Activated CD8-positive, alpha-beta memory T cell treated with anti-CD3 and anti-CD28 coated beads for 48 hours (primary cell): ENCODE data around the gene GRIN2D.

Source experiments
- DNase-seq, 3 experiments: peaks; one replicate each; pipeline ENCODE4 v3.0.0-alpha.2; 2020; ENCODE audit warnings: low read depth in 2 of 3, low spot score in 2 of 3

Gene GRIN2D

GRCh38 chr19:48393559-48394330 lies at the start of gene GRIN2D:
GRIN2D (plus strand) TSS chr19:48393668; CDS start chr19:48398393, 4,725 bp downstream.
- DNase-seq = no peak

GRCh38 chr19:48344892-48345291 lies 48.6 kb upstream of the GRIN2D start:
- no peak for DNase-seq

- no peak for DNase-seq
These were observed 47.3 kb upstream of the GRIN2D start for GRCh38 chr19:48346191-48346590.

- no peak for DNase-seq
These were observed 45.4 kb upstream of the GRIN2D start for GRCh38 chr19:48348045-48348444.

- no peak for DNase-seq
These were observed 44.7 kb upstream of the GRIN2D start for GRCh38 chr19:48348737-48349136.

GRCh38 chr19:48350856-48351255 lies 42.6 kb upstream of the GRIN2D start:
- no peak for DNase-seq

GRCh38 chr19:48351341-48351752 lies 42.1 kb upstream of the GRIN2D start:
- DNase-seq = peak; percentile 54 to 87 (median 84)

- no peak for DNase-seq
These were observed 39.8 kb upstream of the GRIN2D start for GRCh38 chr19:48353677-48354076.

GRCh38 chr19:48354332-48354992 lies 39.0 kb upstream of the GRIN2D start:
- DNase-seq = no peak

GRCh38 chr19:48355365-48355954 lies 38.0 kb upstream of the GRIN2D start:
- no peak for DNase-seq

- no peak for DNase-seq
These were observed 34.3 kb upstream of the GRIN2D start for GRCh38 chr19:48359123-48359522.

GRCh38 chr19:48361912-48362311 lies 31.6 kb upstream of the GRIN2D start:
- no peak for DNase-seq

- DNase-seq = peak; percentile 67 to 75 (median 71)
These were observed 30.6 kb upstream of the GRIN2D start for GRCh38 chr19:48362716-48363499.

GRCh38 chr19:48363500-48363809 lies 30.0 kb upstream of the GRIN2D start:
- DNase-seq = no peak

GRCh38 chr19:48363810-48364597 lies 29.5 kb upstream of the GRIN2D start, which contains the start of the genes SYNGR4 and TMEM143:
SYNGR4 (plus strand) TSS chr19:48364367; CDS start chr19:48365843, 1,476 bp downstream.
TMEM143 (minus strand) TSS chr19:48363940; CDS start chr19:48363920, 20 bp downstream.
- DNase-seq = peak; percentile 87 to 99 (median 94)

GRCh38 chr19:48364598-48365348 lies 28.7 kb upstream of the GRIN2D start:
- DNase-seq = no peak

- DNase-seq = no peak
These were observed 27.9 kb upstream of the GRIN2D start for GRCh38 chr19:48365602-48366001.

- DNase-seq = no peak
These were observed 25.6 kb upstream of the GRIN2D start for GRCh38 chr19:48367855-48368254.

- no peak for DNase-seq
These were observed 24.5 kb upstream of the GRIN2D start for GRCh38 chr19:48368936-48369335.

GRCh38 chr19:48370955-48371354 lies 22.5 kb upstream of the GRIN2D start:
- DNase-seq = no peak
